Coronary artery (tissue), 2 donors: ENCODE measurements around the gene MAOA.
"Not testable (repeated sequence)": the region's sequence is repeated elsewhere in the genome, so short reads cannot be mapped to it uniquely, and the experiment has no call there.

ENCODE experiments used
- DNase-seq: peaks from one replicate; pipeline ENCODE4 v3.0.0-alpha.2; 2017; ENCODE audit warnings: low spot score
- H3K27ac ChIP-seq, 2 donors: fragments of 200-600 bp; sonication (generic); one replicate each; pipeline ENCODE4 v1.5.1; 2016 to 2019
- H3K4me3 ChIP-seq: fragments of 200-600 bp; sonication (generic); 2 replicates; pipeline ENCODE4 v1.5.1; 2016; ENCODE audit warnings: mild to moderate bottlenecking, moderate library complexity
- TF ChIP-seq, protein P1 (sequence below): fragments of 200-600 bp; sonication (generic); IDR thresholded peaks from one replicate; pipeline ENCODE4 v1.5.1; 2019; ENCODE audit warnings: antibody characterized with exemption

Gene MAOA

DNA sequence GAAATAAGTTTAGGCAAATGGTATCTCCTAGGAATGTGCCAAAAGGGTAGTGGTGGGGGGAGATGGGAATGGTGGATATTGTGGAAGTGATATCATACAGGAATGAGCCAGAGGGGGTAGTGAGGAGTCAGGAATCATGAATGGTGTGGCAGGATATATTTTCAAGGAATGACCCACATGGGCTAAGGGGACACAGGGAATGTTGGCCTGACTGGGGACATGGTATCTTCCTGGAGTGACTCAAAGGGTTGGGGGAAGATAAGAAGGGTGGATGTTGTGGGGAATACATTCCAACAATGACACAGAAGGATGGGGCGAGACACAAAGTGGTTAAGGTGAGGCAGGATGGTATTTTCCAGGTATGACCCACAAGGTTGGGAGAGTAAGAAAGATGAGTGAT lies 60.6 kb downstream of the MAOA start:
- Histone ChIP-seq H3K27ac (peak overlapping the region in 1 of 2 donors; percentile 22), H3K4me3 (no peak overlapping the region)
- DNase-seq = no peak
- TF ChIP-seq, protein P1, sequence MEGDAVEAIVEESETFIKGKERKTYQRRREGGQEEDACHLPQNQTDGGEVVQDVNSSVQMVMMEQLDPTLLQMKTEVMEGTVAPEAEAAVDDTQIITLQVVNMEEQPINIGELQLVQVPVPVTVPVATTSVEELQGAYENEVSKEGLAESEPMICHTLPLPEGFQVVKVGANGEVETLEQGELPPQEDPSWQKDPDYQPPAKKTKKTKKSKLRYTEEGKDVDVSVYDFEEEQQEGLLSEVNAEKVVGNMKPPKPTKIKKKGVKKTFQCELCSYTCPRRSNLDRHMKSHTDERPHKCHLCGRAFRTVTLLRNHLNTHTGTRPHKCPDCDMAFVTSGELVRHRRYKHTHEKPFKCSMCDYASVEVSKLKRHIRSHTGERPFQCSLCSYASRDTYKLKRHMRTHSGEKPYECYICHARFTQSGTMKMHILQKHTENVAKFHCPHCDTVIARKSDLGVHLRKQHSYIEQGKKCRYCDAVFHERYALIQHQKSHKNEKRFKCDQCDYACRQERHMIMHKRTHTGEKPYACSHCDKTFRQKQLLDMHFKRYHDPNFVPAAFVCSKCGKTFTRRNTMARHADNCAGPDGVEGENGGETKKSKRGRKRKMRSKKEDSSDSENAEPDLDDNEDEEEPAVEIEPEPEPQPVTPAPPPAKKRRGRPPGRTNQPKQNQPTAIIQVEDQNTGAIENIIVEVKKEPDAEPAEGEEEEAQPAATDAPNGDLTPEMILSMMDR = no peak

DNA sequence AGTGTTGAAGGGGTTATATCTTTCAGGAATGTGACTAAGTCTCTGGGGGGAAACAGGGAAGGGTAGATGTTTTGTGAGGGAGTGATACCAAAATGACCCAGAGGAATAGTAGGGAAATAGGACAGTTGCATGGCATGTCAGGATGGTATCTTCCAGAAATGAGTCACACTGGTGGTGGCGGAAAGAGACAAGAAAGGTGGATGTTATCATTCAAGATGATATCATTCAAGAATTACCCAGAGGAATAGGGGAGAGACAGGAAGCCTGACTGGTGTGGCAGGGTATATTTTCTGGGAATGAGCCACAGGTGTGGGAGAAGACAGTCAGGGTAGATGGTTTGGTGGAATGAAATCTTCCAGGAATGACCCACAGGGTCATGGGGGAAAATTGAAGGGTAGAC lies 61.1 kb downstream of the MAOA start:
- Histone ChIP-seq H3K27ac (peak overlapping the region in 1 of 2 donors; percentile 22), H3K4me3 (no peak overlapping the region)
- DNase-seq = no peak
- TF ChIP-seq, protein P1 = no peak

DNA sequence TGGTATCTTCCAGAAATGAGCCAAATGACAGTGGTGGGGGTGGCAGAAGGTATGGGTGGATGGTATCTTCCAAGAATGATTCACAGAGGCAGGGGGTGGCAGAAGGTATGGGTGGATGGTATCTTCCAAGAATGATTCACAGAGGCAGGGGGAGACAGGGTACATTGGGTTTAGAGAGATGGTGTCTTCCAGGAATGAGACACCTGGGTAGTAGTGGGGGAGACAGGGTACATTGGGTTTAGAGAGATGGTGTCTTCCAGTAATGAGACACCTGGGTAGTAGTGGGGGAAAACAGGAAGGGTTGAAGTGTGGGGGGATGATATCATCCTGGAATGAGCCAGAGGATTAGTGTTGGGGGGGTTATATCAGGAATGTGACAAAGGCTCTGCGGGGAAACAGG lies 62.0 kb downstream of the MAOA start:
- H3K4me3 ChIP-seq = no peak overlapping the region
- DNase-seq = no peak
- TF ChIP-seq, protein P1 = no peak
- H3K27ac ChIP-seq = no peak overlapping the region

DNA sequence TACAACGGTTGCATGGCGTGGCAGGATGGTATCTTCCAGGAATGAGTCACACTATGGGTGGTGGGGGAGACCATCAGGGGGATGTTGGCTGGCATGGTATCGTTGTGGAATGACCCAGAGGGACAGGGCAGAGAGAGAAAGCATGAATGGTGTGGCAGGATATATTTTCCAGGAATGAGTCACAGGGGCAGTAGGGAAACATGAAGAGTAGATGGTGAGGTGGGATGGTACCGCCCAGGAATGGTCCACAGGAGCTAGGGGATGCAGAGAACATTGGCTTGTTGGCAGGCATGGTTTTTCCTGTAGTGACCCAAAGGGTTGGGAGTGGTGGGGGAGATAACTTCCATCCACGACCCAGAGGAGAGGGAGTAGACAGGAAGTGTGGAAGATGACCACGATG lies 62.4 kb downstream of the MAOA start:
- H3K27ac ChIP-seq = no peak overlapping the region
- no peak for DNase-seq
- H3K4me3 ChIP-seq = no peak overlapping the region
- TF ChIP-seq, protein P1 = no peak

DNA sequence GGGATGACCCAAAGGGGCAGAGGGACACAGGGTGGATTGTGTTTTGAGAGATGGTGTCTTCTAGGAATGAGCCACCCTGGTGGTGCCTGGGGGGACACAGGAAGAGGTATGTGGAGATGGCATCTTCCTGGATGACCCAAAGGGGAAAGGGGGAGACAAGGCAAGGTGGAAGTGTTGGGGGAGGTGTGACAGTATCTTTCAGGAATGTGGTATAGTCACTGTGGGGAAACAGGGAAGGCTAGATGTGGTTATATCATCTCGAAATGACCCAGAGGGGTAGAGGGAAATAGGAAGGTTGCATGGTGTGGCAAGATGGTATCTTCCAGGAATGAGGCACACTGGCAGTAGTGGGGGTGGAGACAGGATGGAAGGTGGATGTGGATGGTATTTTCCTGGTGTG lies 62.9 kb downstream of the MAOA start:
- Histone ChIP-seq H3K4me3 (no peak overlapping the region), H3K27ac (no peak overlapping the region)
- TF ChIP-seq, protein P1 = no peak
- no peak for DNase-seq

DNA sequence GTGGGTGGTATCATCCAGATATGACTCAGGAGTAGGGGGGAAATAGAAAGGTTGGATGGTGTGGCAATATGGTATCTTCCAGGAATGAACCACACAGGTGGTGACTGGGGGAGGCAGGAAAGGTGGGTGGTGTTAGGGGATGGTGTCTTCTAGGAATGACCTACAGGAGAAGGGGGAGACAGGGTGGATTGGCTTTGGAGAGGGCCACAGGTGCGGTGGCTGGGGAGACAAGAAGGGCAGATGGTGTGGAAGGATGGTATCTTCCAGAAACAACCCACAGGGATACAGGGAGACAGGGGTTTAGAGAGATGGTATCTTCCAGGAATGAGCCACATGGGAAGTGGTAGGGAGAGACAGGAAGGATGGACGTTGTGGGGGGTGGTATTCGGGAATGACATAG lies 64.0 kb downstream of the MAOA start:
- H3K4me3 ChIP-seq = no peak overlapping the region
- H3K27ac ChIP-seq = no peak overlapping the region
- no peak for DNase-seq
- TF ChIP-seq, protein P1 = no peak

DNA sequence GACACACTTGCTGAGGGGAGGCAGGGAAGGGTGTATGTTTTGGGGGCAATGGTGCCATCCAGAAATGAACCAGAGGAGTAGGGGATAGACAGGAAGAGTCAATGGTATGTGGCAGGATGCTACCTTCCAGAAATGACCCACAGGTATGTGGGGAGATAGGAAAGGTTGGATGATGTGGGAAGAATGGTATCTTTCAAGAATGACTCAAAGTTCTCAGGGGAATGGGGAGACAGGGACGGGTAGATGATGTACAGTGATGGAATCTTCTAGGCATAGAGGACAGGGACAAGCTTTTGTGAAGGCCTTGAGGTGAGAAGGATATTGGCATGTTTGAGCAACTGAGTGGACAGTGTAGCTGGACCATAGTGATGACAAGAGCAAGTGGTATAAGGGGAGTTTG lies 64.9 kb downstream of the MAOA start:
- no peak for DNase-seq
- Histone ChIP-seq H3K4me3 (no peak overlapping the region), H3K27ac (no peak overlapping the region)
- TF ChIP-seq, protein P1 = no peak

DNA sequence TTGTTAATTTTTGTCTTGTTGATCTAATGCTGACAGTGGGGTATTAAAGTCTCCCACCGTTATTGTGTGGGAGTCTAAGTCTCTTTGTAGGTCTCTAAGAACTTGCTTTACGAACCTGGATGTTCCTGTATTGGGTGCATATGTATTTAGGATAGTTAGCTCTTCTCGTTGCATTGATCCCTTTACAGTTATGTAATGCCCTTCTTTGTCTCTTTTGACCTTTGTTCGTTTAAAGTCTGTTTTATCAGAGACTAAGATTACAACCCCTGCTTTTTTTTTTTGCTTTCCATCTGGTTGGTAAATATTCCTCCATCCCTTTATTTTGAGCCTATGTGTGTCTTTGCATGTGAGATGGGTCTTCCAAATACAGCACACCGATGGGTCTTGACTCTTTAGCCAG lies 69.1 kb downstream of the MAOA start:
- DNase-seq = not testable (repeated sequence)

DNA sequence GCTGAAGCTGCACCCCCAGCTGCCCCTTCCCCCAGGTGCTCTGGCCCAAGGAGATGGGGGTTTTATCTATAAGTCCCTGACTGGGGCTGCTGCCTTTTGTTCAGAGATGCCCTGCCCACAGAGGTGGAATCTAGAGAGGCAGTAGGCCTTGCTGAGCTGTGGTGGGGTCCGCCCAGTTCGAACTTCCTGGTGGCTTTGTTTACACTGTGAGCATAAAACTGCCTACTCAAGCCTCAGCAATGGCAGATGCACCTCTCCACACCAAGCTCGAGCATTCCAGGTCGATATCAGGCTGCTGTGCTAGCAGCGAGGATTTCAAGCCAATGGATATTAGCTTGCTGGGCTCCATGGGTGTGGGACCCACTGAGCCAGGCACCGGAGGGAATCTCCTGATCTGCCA lies 71.2 kb downstream of the MAOA start:
- not testable (repeated sequence) for DNase-seq, H3K4me3 ChIP-seq, H3K27ac ChIP-seq

More for the DNA sequence above, 69.1 kb downstream of the MAOA start:
- H3K27ac ChIP-seq, H3K4me3 ChIP-seq: not testable (repeated sequence)
